ENCODE measurements around the gene ARID3A. TPM values are rescaled to one million over a fixed set of nuclear protein-coding genes. Genes with fewer than 3 reads are reported as not detected.

The ARID3A gene
- total and polyA plus RNA-seq, 2 of the 13 experiments (the other 11 are each of a cell fraction or from before 2014, with no cell fraction given) = 71.3 to 77.9 TPM

GRCh38 chr19:916645-917322, 9.1 kb upstream of the ARID3A start (continued):
- TF ChIP-seq PAX8 (CRISPR knock-in tag; IDR thresholded peaks at IDR 0.05; ENCODE audit: borderline replicate concordance) (peak; percentile 7; the same call in 1 of the 2 replicates), GABPA (IDR thresholded peaks at IDR 0.05; ENCODE audit: low read depth, low read length) (no peak), GABPA (CRISPR knock-in tag; IDR thresholded peaks at IDR 0.05; ENCODE audit: low read depth) (no peak), ZMYM3 (CRISPR knock-in tag; IDR thresholded peaks at IDR 0.05) (peak; percentile 63), ZNF713 (CRISPR knock-in tag; IDR thresholded peaks at IDR 0.05) (no peak), ZNF251 (CRISPR knock-in tag; IDR thresholded peaks at IDR 0.05) (no peak), MAFG (CRISPR knock-in tag; IDR thresholded peaks at IDR 0.05) (no peak), REST (IDR thresholded peaks at IDR 0.05; ENCODE audit: borderline replicate concordance in 1 of 2, low read depth in 1 of 2, low read length in 2 of 2) (no peak), ZNF878 (CRISPR knock-in tag; IDR thresholded peaks at IDR 0.05) (no peak), MLX (CRISPR knock-in tag; IDR thresholded peaks at IDR 0.05) (no peak), PBX3 (CRISPR knock-in tag; IDR thresholded peaks at IDR 0.05; ENCODE audit: borderline replicate concordance) (no peak), ZNF782 (CRISPR knock-in tag; IDR thresholded peaks at IDR 0.05; ENCODE audit: borderline replicate concordance) (no peak), TFAP4 (IDR thresholded peaks at IDR 0.05; ENCODE audit: borderline replicate concordance, low read depth) (0 out of 2 replicates have a peak, but pooled peaks have one; percentile 14), ZNF552 (CRISPR knock-in tag; IDR thresholded peaks at IDR 0.05; ENCODE audit: borderline replicate concordance) (no peak), PHF8 (CRISPR knock-in tag; IDR thresholded peaks at IDR 0.05) (no peak; the same call in 1 of the 2 replicates), PATZ1 (CRISPR knock-in tag; IDR thresholded peaks at IDR 0.05) (peak; percentile 92), SMAD9 (CRISPR knock-in tag; IDR thresholded peaks at IDR 0.05) (no peak), YY1 (IDR thresholded peaks at IDR 0.05; ENCODE audit: insufficient read depth, insufficient replicate concordance, low read depth, low read length) (peak; percentile 12), CCAR2 (optimal IDR thresholded peaks at IDR 0.05; ENCODE audit: low read depth, low read length) (no peak), ZBTB8A (CRISPR knock-in tag; IDR thresholded peaks at IDR 0.05; ENCODE audit: borderline replicate concordance, low read depth) (no peak), NCOA1 (CRISPR knock-in tag; IDR thresholded peaks at IDR 0.05) (no peak), ZNF891 (CRISPR knock-in tag; IDR thresholded peaks at IDR 0.05) (no peak)

All from HepG2 (cell line).